GM19240 (cell line): ENCODE measurements around the gene YY1.
"Not testable (repeated sequence)": the region's sequence is repeated elsewhere in the genome, so short reads cannot be mapped to it uniquely, and the experiment has no call there.

ENCODE experiments used
- DNase-seq: peaks from one replicate; pipeline ENCODE4 v3.0.0; 2011; ENCODE audit warnings: low spot score; ENCODE audit not compliant: insufficient read length

YY1 gene

GRCh38 chr14:100213956-100214769, 24.8 kb upstream of the YY1 start:
- peak; percentile 93 for DNase-seq

- no peak for DNase-seq
Measured at GRCh38 chr14:100214770-100215083, 24.2 kb upstream of the YY1 start.

- no peak for DNase-seq
Measured at GRCh38 chr14:100215330-100215885, 23.5 kb upstream of the YY1 start.

- no peak for DNase-seq
Measured at GRCh38 chr14:100219126-100219785, 19.7 kb upstream of the YY1 start.

- DNase-seq, result no peak
Measured at GRCh38 chr14:100221533-100222223, 17.3 kb upstream of the YY1 start.

GRCh38 chr14:100222224-100223093, 16.5 kb upstream of the YY1 start:
- DNase-seq, result no peak

- DNase-seq, result no peak
Measured at GRCh38 chr14:100223332-100224201, 15.4 kb upstream of the YY1 start.

- DNase-seq, result no peak
Measured at GRCh38 chr14:100224229-100224866, 14.6 kb upstream of the YY1 start.

GRCh38 chr14:100225169-100225568, 13.8 kb upstream of the YY1 start:
- no peak for DNase-seq

- DNase-seq, result no peak
Measured at GRCh38 chr14:100230361-100230760, 8.6 kb upstream of the YY1 start.

- DNase-seq, result no peak
Measured at GRCh38 chr14:100234511-100234910, 4.4 kb upstream of the YY1 start.

- DNase-seq, result not testable (repeated sequence)
Measured at GRCh38 chr14:100236271-100236818, 2.6 kb upstream of the YY1 start.

GRCh38 chr14:100236881-100237280, 2.1 kb upstream of the YY1 start:
- DNase-seq, result no peak

GRCh38 chr14:100237735-100238418, 1.1 kb upstream of the YY1 start:
- peak; percentile 38 for DNase-seq

- no peak for DNase-seq
Measured at GRCh38 chr14:100239211-100239839, 381 bp downstream of the YY1 start.

GRCh38 chr14:100239840-100240667, 1.1 kb downstream of the YY1 start:
- peak; percentile 55 for DNase-seq

- no peak for DNase-seq
Measured at GRCh38 chr14:100240668-100241032, 1.7 kb downstream of the YY1 start.

GRCh38 chr14:100241279-100241678, 2.3 kb downstream of the YY1 start:
- no peak for DNase-seq
